ENCODE results near the gene ORC4. TPM values are rescaled to one million over a fixed set of nuclear protein-coding genes. Genes with fewer than 3 reads are reported as not detected.

ORC4 gene
- total RNA-seq, 1 experiment from 2014 or later, result 72.9 TPM

GRCh38 chr2:148063633-148064032 lies 43.1 kb upstream of the ORC4 start:
- Mint-ChIP-seq H3K27ac (no peak overlapping the region), H3K27me3 (ENCODE audit: low read depth) (no peaks in the 10 kb centered on the region), H3K36me3 (ENCODE audit: insufficient read depth in 1 of 3, low read depth in 3 of 3) (no peaks in the 10 kb centered on the region; a peak in 1 of 7 replicates), H3K4me1 (no peaks in the 10 kb centered on the region; a peak in 1 of 4 replicates), H3K4me3 (no peak overlapping the region), H3K9me3 (no peaks in the 10 kb centered on the region; a peak in 1 of 5 replicates)
- Histone ChIP-seq H4K91ac (ENCODE audit: insufficient read length, low read depth, low read length) (no peak overlapping the region), H3K4me2 (ENCODE audit: insufficient read depth, insufficient read length, low read length) (no peak overlapping the region), H3K4me1 (ENCODE audit: insufficient read depth, low read length) (no peaks in the 10 kb centered on the region; the same call in 1 of the 2 replicates), H3T11ph (ENCODE audit: low read length) (no peak overlapping the region), H3K14ac (ENCODE audit: insufficient read depth, low read length) (no peak overlapping the region), H3K4ac (ENCODE audit: low read depth, low read length) (no peak overlapping the region), H2AK5ac (ENCODE audit: insufficient read length, low read length) (no peak overlapping the region), H3K27ac (ENCODE audit: insufficient read length, low read depth, low read length) (no peak overlapping the region), H4K8ac (replicated peaks; ENCODE audit: insufficient read length, low read depth, low read length) (no peak overlapping the region), H3K23ac (ENCODE audit: insufficient read length, low read depth, low read length) (no peak overlapping the region), H2BK120ac (ENCODE audit: low read depth, low read length, poor library complexity, severe bottlenecking) (no peak overlapping the region), H2BK15ac (ENCODE audit: low read depth, low read length) (no peak overlapping the region), H3K79me1 (ENCODE audit: insufficient read depth, low read depth, low read length, poor library complexity, severe bottlenecking) (no peaks in the 10 kb centered on the region), H3K9ac (ENCODE audit: extremely low read depth, insufficient read length, low read length) (no peak overlapping the region), H3K27me3 (ENCODE audit: insufficient read depth, low read length) (no peaks in the 10 kb centered on the region), H4K20me1 (ENCODE audit: control insufficient read depth, insufficient read depth, insufficient read length) (no peaks in the 10 kb centered on the region), H2BK20ac (ENCODE audit: low read depth, low read length, poor library complexity, severe bottlenecking) (no peak overlapping the region), H3K79me2 (ENCODE audit: insufficient read depth, low read length) (peaks cover 2% of the 10 kb centered on the region; the same call in 1 of the 2 replicates), H3K9me3 (ENCODE audit: control insufficient read depth, low read depth, low read length) (no peaks in the 10 kb centered on the region), H3K56ac (ENCODE audit: insufficient read length, low read depth, low read length) (no peak overlapping the region), H2BK12ac (ENCODE audit: insufficient read length, low read depth, low read length) (no peak overlapping the region), H3K18ac (ENCODE audit: insufficient read length, low read depth, low read length) (no peak overlapping the region), H2AFZ (ENCODE audit: low read length) (no peak overlapping the region), H2BK5ac (ENCODE audit: insufficient read length, low read length) (no peak overlapping the region), H4K5ac (ENCODE audit: insufficient read length, low read depth, low read length) (no peak overlapping the region), H3K23me2 (ENCODE audit: insufficient read length, low read depth, low read length, poor library complexity, severe bottlenecking) (no peaks in the 10 kb centered on the region)
- WGBS (ENCODE audit: extremely low coverage, insufficient read length, low lambda C conversion rate), result no CpG with 5 or more reads among the region's 2 CpGs
- DNase-seq, result no peak
- TF ChIP-seq CTCF (conservative IDR thresholded peaks at IDR 0.05), result no peak
